GM23338 (cell line): ENCODE results near the gene CNOT1. TPM values are rescaled to one million over a fixed set of nuclear protein-coding genes. Genes with fewer than 3 reads are reported as not detected.

Source experiments
- ATAC-seq: fragments of 200-7000 bp; cut with Tn5 transposase; 3 replicates; pipeline ENCODE4 v1.9.1; 2020
- DNase-seq: peaks from one replicate; pipeline ENCODE4 v3.0.0-alpha.2; 2015; ENCODE audit warnings: low spot score
- H2AFZ ChIP-seq: fragments of 200-600 bp; sonication (generic); 2 replicates; pipeline ENCODE4 v1.8.0; 2016; ENCODE audit warnings: antibody characterized with exemption, mild to moderate bottlenecking, moderate library complexity
- H3F3A ChIP-seq: fragments of 200-600 bp; sonication (generic); replicated peaks from 2 replicates; pipeline ENCODE4 v1.8.0; 2017; ENCODE audit warnings: antibody characterized with exemption, mixed run types, low read depth
- H3K27ac ChIP-seq: fragments of 200-600 bp; sonication (generic); 2 replicates; pipeline ENCODE4 v1.6.1; 2016; ENCODE audit warnings: low read depth
- H3K27me3 ChIP-seq: fragments of 200-600 bp; sonication (generic); 2 replicates; pipeline ENCODE4 v1.8.0; 2016; ENCODE audit warnings: mild to moderate bottlenecking, mixed run types, moderate library complexity; ENCODE audit not compliant: insufficient read depth
- H3K36me3 ChIP-seq: fragments of 200-600 bp; sonication (generic); 2 replicates; pipeline ENCODE4 v1.8.0; 2016; ENCODE audit warnings: mild to moderate bottlenecking; ENCODE audit not compliant: insufficient read depth
- H3K4me1 ChIP-seq: fragments of 200-600 bp; sonication (generic); 2 replicates; pipeline ENCODE4 v1.8.0; 2016; ENCODE audit warnings: mild to moderate bottlenecking, moderate library complexity; ENCODE audit not compliant: insufficient read depth
- H3K4me2 ChIP-seq: fragments of 200-600 bp; sonication (generic); 2 replicates; pipeline ENCODE4 v1.7.1; 2017; ENCODE audit warnings: mixed run types
- H3K4me3 ChIP-seq: fragments of 200-600 bp; sonication (generic); 2 replicates; pipeline ENCODE4 v1.6.1; 2016; ENCODE audit warnings: mixed run types
- H3K79me2 ChIP-seq: fragments of 200-600 bp; sonication (generic); replicated peaks from 2 replicates; pipeline ENCODE4 v1.8.0; 2017; ENCODE audit warnings: mild to moderate bottlenecking; ENCODE audit not compliant: insufficient read depth
- H3K9me2 ChIP-seq: fragments of 200-600 bp; sonication (generic); 2 replicates; pipeline ENCODE4 v1.8.0; 2017; ENCODE audit not compliant: insufficient read depth
- H4K20me1 ChIP-seq: fragments of 200-600 bp; sonication (generic); replicated peaks from 2 replicates; pipeline ENCODE4 v1.8.0; 2017; ENCODE audit warnings: mild to moderate bottlenecking; ENCODE audit not compliant: insufficient read depth
- H3K27ac Mint-ChIP-seq: 2 replicates; pipeline ENCODE4 v1.8.0; 2020; ENCODE audit warnings: inconsistent platforms, mild to moderate bottlenecking, moderate library complexity, mixed read lengths
- H3K27me3 Mint-ChIP-seq: 3 replicates; pipeline ENCODE4 v1.8.0; 2022; ENCODE audit warnings: low read depth, mild to moderate bottlenecking, moderate library complexity, mixed read lengths, inconsistent platforms; ENCODE audit not compliant: insufficient read depth, poor library complexity
- H3K36me3 Mint-ChIP-seq: 3 replicates; pipeline ENCODE4 v1.8.0; 2021; ENCODE audit warnings: low read depth, mild to moderate bottlenecking, inconsistent platforms, moderate library complexity, mixed read lengths
- H3K4me1 Mint-ChIP-seq: 3 replicates; pipeline ENCODE4 v1.8.0; 2020; ENCODE audit warnings: mild to moderate bottlenecking, inconsistent platforms, mixed read lengths
- H3K4me3 Mint-ChIP-seq: 3 replicates; pipeline ENCODE4 v1.8.0; 2021; ENCODE audit warnings: moderate library complexity, mild to moderate bottlenecking, inconsistent platforms, mixed read lengths
- H3K9me3 Mint-ChIP-seq: 3 replicates; pipeline ENCODE4 v1.8.0; 2020; ENCODE audit warnings: moderate library complexity, mild to moderate bottlenecking, inconsistent platforms, mixed read lengths
- CREB1 ChIP-seq: fragments of 250-450 bp; sonication (Bioruptor Pico); IDR thresholded peaks from 2 replicates; pipeline ENCODE4 v1.5.0; 2020; ENCODE audit warnings: low read depth, mild to moderate bottlenecking, moderate library complexity
- EZH2 ChIP-seq: fragments of 200-600 bp; sonication (generic); IDR thresholded peaks from one replicate; pipeline ENCODE4 v1.8.0; 2017; ENCODE audit warnings: antibody characterized with exemption, mild to moderate bottlenecking, low read depth; ENCODE audit not compliant: unreplicated experiment
- NANOG ChIP-seq: IDR thresholded peaks from 2 replicates; pipeline ENCODE4 v1.6.1; 2016; ENCODE audit warnings: antibody characterized with exemption, borderline replicate concordance
- STAT1 ChIP-seq: IDR thresholded peaks from one replicate; pipeline ENCODE4 v1.6.1; 2016; ENCODE audit warnings: antibody characterized with exemption; ENCODE audit not compliant: unreplicated experiment
- ZNF114 ChIP-seq: fragments of 250-450 bp; sonication (Bioruptor Pico); IDR thresholded peaks from 2 replicates; pipeline ENCODE4 v1.5.0; 2020; ENCODE audit warnings: mild to moderate bottlenecking, moderate library complexity
- ZNF462 ChIP-seq: fragments of 250-450 bp; sonication (Bioruptor Pico); IDR thresholded peaks from 2 replicates; pipeline ENCODE4 v1.5.0; 2020; ENCODE audit warnings: mild to moderate bottlenecking, moderate library complexity
- polyA plus RNA-seq: library from polyadenylated mRNA; unstranded; fragments of >200 nt; fragmentation: Nextera tagmentation; extraction: Ambion mirVana; gene quantifications from 2 replicates; pipeline ENCODE4 v1.2.1, GENCODE V29; 2016
- total RNA-seq: library from RNA; depleted of rRNA; stranded (reverse); fragments of >200 nt; shearing (Covaris generic); gene quantifications from 2 replicates; pipeline ENCODE4 v1.2.3, GENCODE V29; 2014
- TF ChIP-seq, protein P1 (sequence below), 2 experiments: fragments of 200-600 bp in 1 of 2; sonication (generic) in 1 of 2; conservative IDR thresholded peaks; 2 replicates each; pipeline versions ENCODE4 v1.5.1 to v1.6.1; 2016 to 2017; ENCODE audit warnings: antibody characterized with exemption in 2 of 2, low read depth in 2 of 2, mild to moderate bottlenecking in 2 of 2, moderate library complexity in 1 of 2
- TF ChIP-seq, protein P2 (sequence below): IDR thresholded peaks from 2 replicates; pipeline ENCODE4 v1.6.1; 2016; ENCODE audit warnings: antibody characterized with exemption
- TF ChIP-seq, protein P3 (sequence below): IDR thresholded peaks from one replicate; pipeline ENCODE4 v1.6.1; 2018; ENCODE audit warnings: antibody characterized with exemption; ENCODE audit not compliant: unreplicated experiment

CNOT1 gene
- total and polyA plus RNA-seq, 2 experiments from 2014 or later: 59.2 to 298 TPM

DNA sequence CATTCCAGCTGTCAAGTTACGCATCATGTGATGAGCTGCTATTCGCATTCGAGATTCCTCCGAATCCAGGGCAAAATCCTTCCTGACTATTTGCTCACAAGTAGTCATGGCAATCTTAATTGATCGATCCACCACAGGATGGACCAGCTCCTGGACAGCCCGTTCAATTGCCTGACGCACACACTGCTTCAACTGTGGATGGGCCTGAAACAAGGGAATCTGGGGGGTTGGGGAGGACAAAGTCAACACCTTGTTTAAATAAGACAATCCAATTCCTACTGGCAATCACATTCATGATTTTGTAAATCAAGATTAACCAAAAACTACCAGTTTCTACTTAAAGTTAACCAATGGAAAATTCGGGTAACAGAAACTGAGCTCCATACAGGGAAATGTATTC is 85.9 kb downstream of the CNOT1 start:
- no peak overlapping the region for H3K27ac ChIP-seq
- H3K36me3 Mint-ChIP-seq: peaks cover 93% of the 10 kb centered on the region

More for the DNA sequence above, 85.9 kb downstream of the CNOT1 start:
- no peak for ATAC-seq
- Histone ChIP-seq H3K27me3 (no peaks in the 10 kb centered on the region), H3K4me2 (no peak overlapping the region), H2AFZ (no peak overlapping the region), H3K36me3 (peaks cover 78% of the 10 kb centered on the region), H4K20me1 (peaks cover 15% of the 10 kb centered on the region; the same call in 1 of the 2 replicates), H3F3A (no peaks in the 10 kb centered on the region), H3K4me3 (no peak overlapping the region), H3K79me2 (no peaks in the 10 kb centered on the region), H3K4me1 (no peaks in the 10 kb centered on the region), H3K9me2 (no peaks in the 10 kb centered on the region)
- Mint-ChIP-seq H3K27me3 (peaks cover 7% of the 10 kb centered on the region), H3K9me3 (no peaks in the 10 kb centered on the region), H3K4me3 (no peak overlapping the region), H3K4me1 (no peaks in the 10 kb centered on the region), H3K27ac (no peak overlapping the region)
- no peak for DNase-seq
- no peak for TF ChIP-seq ZNF462
- no peak for TF ChIP-seq EZH2
- no peak for TF ChIP-seq STAT1
- TF ChIP-seq, protein P1, sequence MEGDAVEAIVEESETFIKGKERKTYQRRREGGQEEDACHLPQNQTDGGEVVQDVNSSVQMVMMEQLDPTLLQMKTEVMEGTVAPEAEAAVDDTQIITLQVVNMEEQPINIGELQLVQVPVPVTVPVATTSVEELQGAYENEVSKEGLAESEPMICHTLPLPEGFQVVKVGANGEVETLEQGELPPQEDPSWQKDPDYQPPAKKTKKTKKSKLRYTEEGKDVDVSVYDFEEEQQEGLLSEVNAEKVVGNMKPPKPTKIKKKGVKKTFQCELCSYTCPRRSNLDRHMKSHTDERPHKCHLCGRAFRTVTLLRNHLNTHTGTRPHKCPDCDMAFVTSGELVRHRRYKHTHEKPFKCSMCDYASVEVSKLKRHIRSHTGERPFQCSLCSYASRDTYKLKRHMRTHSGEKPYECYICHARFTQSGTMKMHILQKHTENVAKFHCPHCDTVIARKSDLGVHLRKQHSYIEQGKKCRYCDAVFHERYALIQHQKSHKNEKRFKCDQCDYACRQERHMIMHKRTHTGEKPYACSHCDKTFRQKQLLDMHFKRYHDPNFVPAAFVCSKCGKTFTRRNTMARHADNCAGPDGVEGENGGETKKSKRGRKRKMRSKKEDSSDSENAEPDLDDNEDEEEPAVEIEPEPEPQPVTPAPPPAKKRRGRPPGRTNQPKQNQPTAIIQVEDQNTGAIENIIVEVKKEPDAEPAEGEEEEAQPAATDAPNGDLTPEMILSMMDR (conservative IDR thresholded peaks at IDR 0.05; ENCODE audit: low read depth in 2 of 2): no peak
- no peak for TF ChIP-seq CREB1 (CRISPR knock-in tag)
- no peak for TF ChIP-seq NANOG
- TF ChIP-seq ZNF114 (CRISPR knock-in tag): no peak
- TF ChIP-seq, protein P2, sequence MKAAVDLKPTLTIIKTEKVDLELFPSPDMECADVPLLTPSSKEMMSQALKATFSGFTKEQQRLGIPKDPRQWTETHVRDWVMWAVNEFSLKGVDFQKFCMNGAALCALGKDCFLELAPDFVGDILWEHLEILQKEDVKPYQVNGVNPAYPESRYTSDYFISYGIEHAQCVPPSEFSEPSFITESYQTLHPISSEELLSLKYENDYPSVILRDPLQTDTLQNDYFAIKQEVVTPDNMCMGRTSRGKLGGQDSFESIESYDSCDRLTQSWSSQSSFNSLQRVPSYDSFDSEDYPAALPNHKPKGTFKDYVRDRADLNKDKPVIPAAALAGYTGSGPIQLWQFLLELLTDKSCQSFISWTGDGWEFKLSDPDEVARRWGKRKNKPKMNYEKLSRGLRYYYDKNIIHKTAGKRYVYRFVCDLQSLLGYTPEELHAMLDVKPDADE: no peak
- TF ChIP-seq, protein P3, sequence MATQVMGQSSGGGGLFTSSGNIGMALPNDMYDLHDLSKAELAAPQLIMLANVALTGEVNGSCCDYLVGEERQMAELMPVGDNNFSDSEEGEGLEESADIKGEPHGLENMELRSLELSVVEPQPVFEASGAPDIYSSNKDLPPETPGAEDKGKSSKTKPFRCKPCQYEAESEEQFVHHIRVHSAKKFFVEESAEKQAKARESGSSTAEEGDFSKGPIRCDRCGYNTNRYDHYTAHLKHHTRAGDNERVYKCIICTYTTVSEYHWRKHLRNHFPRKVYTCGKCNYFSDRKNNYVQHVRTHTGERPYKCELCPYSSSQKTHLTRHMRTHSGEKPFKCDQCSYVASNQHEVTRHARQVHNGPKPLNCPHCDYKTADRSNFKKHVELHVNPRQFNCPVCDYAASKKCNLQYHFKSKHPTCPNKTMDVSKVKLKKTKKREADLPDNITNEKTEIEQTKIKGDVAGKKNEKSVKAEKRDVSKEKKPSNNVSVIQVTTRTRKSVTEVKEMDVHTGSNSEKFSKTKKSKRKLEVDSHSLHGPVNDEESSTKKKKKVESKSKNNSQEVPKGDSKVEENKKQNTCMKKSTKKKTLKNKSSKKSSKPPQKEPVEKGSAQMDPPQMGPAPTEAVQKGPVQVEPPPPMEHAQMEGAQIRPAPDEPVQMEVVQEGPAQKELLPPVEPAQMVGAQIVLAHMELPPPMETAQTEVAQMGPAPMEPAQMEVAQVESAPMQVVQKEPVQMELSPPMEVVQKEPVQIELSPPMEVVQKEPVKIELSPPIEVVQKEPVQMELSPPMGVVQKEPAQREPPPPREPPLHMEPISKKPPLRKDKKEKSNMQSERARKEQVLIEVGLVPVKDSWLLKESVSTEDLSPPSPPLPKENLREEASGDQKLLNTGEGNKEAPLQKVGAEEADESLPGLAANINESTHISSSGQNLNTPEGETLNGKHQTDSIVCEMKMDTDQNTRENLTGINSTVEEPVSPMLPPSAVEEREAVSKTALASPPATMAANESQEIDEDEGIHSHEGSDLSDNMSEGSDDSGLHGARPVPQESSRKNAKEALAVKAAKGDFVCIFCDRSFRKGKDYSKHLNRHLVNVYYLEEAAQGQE: no peak
